Mononuclear cell (primary cell): ENCODE results near the gene FCSK. TPM values are rescaled to one million over a fixed set of nuclear protein-coding genes. Genes with fewer than 3 reads are reported as not detected.

ENCODE experiments used
- H3K27me3 ChIP-seq: 2 replicates; pipeline ENCODE4 v1.6.0; 2011; ENCODE audit warnings: low read length, control low read depth; ENCODE audit not compliant: insufficient read depth
- H3K4me1 ChIP-seq: 2 replicates; pipeline ENCODE4 v1.5.1; 2011; ENCODE audit warnings: mild to moderate bottlenecking, low read length, control low read depth; ENCODE audit not compliant: insufficient read depth
- H3K4me3 ChIP-seq: 2 replicates; pipeline ENCODE4 v1.5.1; 2011; ENCODE audit warnings: mild to moderate bottlenecking, low read length, moderate library complexity
- H3K9me3 ChIP-seq: 2 replicates; pipeline ENCODE4 v1.5.1; 2011; ENCODE audit warnings: low read depth, mild to moderate bottlenecking, control low read depth, low read length
- total RNA-seq: library from RNA; depleted of rRNA; stranded (reverse); fragments of >200 nt; gene quantifications from one replicate; pipeline ENCODE4 v1.2.3, GENCODE V29; 2012

Gene FCSK
- total RNA-seq, 1 donor: 9.2 TPM

DNA sequence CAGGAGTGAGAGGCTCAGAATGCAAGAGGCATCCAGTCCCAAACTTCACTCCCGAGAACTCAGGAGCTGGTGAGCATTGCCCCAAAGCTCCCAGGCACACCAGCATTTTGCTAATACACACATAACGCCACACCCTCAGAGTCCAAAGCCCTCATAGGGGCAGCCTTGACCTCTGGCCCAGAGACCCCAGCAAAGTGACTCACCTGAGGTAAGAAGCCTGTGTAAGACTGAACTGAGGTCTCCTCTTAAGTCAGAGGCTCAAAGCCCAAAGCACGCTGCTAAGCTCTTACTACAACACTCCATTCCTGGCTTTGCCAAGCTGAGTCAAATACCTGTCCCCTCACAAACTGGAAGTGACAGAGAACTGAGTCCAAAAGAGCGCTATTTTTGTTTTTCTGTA lies 31.9 kb upstream of the FCSK start:
- Histone ChIP-seq H3K4me3 (no peak overlapping the region), H3K4me1 (peaks cover 76% of the 10 kb centered on the region), H3K27me3 (no peaks in the 10 kb centered on the region), H3K9me3 (no peaks in the 10 kb centered on the region)

DNA sequence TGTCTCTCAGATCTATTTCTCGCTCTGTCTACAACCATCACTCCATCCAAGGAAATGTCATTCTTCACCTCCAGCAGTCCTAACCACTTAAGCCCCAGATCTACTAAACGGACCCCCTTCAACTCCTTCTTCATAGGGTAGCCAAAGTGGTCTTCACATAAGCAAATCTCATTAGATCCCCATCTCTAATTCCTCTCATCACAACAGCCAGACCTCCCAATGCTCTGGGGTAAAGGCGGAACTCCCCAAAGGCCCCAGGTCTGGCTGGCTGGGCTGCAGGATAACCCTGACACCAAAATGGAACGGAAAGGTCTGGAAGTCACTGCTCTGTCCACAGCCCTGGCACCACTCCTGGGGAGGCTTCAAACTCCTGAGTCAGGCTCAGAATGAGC lies 26.6 kb upstream of the FCSK start:
- Histone ChIP-seq H3K4me1 (peaks cover 88% of the 10 kb centered on the region), H3K4me3 (no peak overlapping the region), H3K9me3 (no peaks in the 10 kb centered on the region), H3K27me3 (no peaks in the 10 kb centered on the region)

DNA sequence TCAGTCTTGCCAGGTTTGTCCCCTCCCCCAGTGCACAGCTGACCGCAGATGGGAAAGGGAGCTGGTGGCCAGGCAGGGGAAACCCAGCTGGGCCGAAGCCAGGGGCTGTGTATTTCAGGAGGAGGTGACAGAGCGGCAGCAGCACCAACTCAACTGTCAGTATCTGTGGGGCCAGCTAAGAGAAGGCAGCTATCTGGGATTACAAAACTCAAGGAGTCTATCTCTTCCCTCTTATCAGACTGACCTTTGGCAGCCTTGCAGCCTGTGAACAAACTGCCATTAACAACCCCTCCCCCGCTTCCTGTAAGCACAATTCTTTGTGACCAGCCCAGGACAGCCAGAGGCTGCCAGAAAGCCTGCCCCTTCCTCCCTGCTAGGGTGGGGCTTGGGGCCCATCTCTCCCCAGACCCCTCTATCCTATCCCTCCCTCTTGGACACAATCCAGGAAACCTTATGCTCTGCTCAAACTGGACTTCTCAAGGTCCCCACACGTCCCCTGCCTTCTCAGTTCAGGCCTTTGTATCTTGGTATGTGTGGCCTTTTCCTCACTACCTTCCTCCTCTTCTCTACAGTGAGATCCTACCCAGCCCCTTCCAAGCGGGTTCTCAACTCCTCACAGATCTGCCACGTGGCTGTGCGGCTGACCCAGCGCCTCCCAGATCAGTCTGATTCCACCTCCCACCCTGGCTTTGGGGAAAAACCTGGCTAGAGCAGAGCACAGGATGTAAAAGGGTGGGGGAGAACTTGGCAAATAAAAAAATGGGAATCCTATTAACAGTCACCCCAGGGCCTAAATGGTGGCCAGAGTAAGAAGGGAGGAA lies 26.0 kb upstream of the FCSK start:
- Histone ChIP-seq H3K4me1 (peaks cover 88% of the 10 kb centered on the region), H3K27me3 (no peaks in the 10 kb centered on the region), H3K9me3 (no peaks in the 10 kb centered on the region), H3K4me3 (no peak overlapping the region)

DNA sequence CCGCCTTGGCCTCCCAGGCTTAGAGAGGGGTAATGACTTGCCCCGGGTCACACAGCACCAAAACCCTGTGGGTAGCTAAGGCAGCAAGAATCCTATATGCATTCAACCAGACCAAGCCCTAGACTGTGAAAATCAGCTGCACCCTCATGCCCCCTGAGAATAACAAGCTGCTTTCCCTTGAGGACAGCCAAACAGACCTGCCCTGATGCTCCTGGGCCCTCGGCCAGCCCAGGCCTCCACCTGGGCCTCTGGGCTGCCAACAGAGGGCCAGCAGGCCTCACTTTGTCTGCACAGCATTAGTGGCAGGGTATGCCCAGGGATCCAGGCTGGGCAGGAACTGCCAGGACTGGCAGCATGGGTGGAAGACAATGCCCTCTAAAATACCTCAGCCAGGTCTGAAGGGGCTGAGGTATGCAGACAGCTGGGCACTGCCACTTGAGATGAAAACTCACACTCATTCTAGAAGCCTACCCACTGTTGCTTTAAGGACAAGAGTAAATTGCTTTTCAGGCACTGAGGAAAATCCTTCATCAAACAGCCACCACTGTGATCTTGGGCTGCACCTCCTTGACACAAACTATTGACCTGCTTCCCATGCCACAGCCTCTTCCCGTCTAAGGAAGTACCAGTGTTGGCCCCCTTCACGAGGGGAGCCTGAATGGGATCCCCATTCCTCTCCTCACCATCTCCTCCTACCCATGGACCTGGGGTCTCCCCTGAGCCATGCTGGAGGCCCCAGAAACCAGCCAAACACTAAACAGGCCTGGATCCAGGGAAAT lies 24.3 kb upstream of the FCSK start:
- no peak overlapping the region for H3K4me3 ChIP-seq
- no peaks in the 10 kb centered on the region for H3K27me3 ChIP-seq
- no peaks in the 10 kb centered on the region for H3K9me3 ChIP-seq
- H3K4me1 ChIP-seq: peaks cover 94% of the 10 kb centered on the region

DNA sequence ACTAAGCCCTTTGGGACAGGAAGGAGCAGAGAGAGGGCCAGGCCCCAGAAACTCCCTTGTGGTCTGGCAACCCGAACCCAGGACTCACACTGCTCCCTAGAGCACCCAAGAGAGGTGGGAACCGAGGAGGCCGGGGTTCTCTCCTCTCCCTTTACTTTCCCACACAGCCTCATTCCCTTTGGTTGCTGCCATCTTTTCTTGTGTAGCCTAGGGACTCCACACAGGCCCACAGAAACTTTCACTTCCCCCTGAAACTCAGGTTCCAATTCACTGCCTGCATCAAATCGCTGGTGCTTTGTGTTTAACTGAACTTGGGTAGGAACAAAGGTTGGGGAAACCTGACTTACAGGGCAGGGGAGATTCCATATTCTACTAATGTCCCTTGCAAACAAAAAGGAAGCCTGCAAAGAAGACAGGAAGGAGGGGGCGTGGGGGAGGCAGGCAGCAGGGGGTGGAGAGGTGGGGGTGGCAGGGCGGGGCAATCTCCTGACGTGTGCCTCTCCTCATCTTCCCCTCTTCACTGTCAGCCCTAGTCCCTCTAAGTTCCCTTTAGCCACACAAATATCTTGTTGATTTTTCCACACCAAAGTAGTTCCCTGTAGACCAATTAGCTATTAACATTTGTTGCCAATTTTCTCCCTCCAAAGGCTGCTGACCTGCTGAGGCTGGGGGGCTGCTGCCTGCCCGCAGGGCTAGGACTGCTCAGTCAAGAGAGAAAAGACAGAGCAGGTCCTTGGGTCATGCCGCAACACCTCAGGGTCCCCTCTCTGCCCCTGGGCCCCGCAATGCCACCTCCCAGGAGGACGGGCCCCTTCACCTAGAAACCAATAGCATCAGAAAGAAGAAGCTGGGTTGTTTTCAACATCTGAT lies 23.5 kb upstream of the FCSK start:
- peaks cover 87% of the 10 kb centered on the region for H3K4me1 ChIP-seq
- no peaks in the 10 kb centered on the region for H3K27me3 ChIP-seq
- no peak overlapping the region for H3K4me3 ChIP-seq
- no peaks in the 10 kb centered on the region for H3K9me3 ChIP-seq

DNA sequence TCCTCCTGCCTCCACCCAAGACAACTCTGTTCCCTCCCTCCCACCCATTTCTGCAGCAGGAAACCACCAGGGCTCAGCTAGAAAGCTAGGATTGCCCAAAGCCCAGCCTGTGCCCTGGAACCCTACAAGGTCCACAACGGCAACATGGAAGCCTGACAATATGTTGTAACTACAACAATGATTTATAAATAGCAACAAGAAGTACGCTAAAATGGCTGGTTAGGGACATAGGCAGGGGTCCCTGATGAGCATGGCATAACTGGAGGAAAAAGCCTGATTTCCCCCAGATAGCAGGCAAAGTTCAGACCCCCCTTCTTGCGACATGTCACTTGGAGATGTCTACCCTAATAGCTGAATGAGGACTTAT lies 22.1 kb upstream of the FCSK start:
- Histone ChIP-seq H3K27me3 (no peaks in the 10 kb centered on the region), H3K4me1 (peaks cover 90% of the 10 kb centered on the region), H3K4me3 (no peak overlapping the region), H3K9me3 (no peaks in the 10 kb centered on the region)

DNA sequence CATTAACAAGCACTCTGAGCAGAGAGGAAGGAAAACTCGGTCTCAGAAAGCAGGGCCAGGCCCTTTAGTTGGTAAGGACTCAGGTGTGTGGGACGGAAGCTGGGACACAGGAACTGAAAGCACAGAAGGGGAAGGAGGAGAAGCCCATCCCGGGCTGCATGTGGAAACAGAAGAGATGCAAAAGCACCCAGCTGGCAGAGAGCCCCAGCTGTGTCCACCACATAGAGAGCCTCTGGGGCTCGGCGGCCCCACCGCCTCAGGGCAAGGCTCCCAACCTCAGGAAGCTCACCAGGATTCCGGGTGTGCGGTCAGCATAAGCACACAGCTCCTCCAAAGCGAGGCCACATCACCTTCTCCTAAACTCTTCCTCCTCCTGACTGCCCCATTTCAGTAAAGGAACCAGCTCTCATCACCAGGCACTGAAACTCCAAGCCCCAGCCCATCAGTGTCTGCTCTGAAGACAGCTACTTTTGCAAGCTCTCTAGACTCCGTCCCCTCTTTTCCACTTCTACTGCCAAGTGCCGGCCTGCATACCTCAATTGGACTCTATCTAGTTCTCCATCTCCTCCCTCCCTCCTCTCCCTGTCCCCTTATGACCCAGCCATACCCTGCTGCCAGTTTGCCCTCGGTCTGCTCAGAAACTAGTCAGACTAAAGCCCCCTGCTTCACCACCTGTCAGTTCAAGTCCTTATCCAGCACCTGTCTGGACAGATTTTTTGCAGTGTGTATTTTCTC lies 21.5 kb upstream of the FCSK start:
- H3K4me3 ChIP-seq: no peak overlapping the region
- peaks cover 90% of the 10 kb centered on the region for H3K4me1 ChIP-seq
- no peaks in the 10 kb centered on the region for H3K9me3 ChIP-seq
- H3K27me3 ChIP-seq: no peaks in the 10 kb centered on the region

DNA sequence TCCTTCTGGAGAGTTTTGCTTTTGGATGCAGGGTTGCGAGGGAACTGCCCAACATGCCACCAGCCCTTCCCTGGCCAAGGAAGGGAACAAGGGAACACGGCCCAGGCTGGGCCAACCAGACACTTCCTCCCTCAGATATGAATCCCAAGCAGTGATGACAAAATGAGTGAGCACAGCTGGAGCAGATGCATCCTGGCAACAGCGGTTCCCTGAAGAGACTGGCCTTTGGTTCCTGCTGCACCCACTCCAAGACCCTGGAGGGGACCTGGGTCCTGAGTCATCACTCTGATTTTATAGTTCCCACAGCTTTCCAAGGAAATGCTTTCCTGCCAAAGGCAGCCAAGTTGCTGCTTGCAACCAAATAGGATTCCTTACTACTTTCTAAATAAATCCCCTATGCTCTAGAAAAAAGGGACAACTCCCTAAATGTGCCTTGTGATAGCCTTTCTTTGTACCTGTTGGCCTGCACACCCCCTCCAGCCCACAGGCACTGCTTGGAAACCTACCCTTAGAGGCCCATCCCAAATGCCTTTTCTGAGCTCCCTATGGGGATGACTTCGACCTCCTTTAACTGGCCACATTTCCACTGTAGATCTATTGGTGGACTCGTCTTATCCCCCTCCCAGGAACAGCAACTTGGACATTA lies 20.8 kb upstream of the FCSK start:
- H3K27me3 ChIP-seq: no peaks in the 10 kb centered on the region

DNA sequence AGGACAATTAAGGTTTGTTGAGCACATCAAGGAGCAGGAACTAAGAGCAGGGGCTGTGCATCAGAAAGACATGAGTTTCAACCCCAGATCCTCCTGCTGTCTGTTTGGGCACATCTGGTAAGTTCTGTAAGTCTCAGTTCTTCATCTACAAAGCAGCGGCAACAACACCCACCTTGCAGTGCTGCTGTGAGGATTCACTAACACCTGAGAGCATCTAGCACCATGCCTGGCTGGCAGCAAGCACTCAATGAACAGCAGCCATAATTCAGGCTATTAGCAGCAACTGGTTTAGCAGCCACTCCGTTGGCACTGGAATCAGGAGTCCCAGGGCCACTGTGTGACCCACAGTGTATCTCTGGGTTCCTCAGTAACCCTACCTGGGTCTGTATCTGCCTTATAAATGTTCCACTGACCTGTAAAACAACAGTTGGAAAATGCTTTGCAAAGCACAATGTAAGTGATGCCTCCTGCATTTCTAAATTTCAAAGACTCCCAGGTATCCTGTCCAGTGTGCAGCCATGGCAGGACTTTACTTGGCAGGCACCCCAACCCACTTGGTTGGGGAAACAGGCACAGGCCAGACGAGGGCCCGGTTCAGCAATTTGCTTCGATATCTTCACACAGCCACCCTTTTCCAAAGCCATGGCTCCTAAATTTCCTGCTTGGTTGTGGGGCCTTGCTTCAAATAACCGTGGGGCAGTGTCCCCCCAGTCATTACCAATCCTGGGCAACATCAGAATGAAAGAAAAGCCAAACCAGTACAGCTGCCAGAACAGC lies 19.7 kb upstream of the FCSK start:
- peaks cover 81% of the 10 kb centered on the region for H3K4me1 ChIP-seq
- no peaks in the 10 kb centered on the region for H3K27me3 ChIP-seq
- no peaks in the 10 kb centered on the region for H3K9me3 ChIP-seq
- no peak overlapping the region for H3K4me3 ChIP-seq

More for the DNA sequence above, 20.8 kb upstream of the FCSK start:
- Histone ChIP-seq H3K4me1 (peaks cover 87% of the 10 kb centered on the region), H3K9me3 (no peaks in the 10 kb centered on the region), H3K4me3 (no peak overlapping the region)

DNA sequence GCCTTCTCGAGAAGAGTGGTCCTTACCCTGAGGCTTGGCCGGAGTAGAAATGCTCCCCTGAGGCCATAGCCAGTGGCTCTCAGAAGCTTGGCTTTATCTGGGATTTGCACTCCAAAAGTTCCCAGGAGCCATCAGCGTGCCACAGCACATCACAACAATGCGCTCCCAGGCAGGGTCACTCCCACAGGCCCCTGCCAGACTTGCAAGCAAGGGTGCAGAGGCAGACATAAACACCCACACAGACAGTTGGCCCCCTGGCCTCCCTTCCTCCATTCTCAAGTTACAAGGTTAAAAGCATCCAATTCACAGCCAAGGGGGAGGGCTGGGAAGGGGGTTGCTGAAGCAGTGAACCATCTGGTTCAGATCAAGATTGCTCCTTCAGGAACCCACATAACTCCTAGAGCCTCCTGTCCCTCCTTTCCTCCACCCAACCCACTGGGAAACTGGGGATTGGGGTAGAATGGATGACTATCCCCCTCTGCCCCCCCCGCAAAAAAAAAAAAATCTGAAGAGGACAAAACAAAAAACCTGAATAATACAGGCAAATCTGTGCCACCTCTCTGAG lies 17.3 kb upstream of the FCSK start:
- Histone ChIP-seq H3K4me3 (no peak overlapping the region), H3K9me3 (no peaks in the 10 kb centered on the region), H3K27me3 (no peaks in the 10 kb centered on the region), H3K4me1 (peaks cover 63% of the 10 kb centered on the region)

DNA sequence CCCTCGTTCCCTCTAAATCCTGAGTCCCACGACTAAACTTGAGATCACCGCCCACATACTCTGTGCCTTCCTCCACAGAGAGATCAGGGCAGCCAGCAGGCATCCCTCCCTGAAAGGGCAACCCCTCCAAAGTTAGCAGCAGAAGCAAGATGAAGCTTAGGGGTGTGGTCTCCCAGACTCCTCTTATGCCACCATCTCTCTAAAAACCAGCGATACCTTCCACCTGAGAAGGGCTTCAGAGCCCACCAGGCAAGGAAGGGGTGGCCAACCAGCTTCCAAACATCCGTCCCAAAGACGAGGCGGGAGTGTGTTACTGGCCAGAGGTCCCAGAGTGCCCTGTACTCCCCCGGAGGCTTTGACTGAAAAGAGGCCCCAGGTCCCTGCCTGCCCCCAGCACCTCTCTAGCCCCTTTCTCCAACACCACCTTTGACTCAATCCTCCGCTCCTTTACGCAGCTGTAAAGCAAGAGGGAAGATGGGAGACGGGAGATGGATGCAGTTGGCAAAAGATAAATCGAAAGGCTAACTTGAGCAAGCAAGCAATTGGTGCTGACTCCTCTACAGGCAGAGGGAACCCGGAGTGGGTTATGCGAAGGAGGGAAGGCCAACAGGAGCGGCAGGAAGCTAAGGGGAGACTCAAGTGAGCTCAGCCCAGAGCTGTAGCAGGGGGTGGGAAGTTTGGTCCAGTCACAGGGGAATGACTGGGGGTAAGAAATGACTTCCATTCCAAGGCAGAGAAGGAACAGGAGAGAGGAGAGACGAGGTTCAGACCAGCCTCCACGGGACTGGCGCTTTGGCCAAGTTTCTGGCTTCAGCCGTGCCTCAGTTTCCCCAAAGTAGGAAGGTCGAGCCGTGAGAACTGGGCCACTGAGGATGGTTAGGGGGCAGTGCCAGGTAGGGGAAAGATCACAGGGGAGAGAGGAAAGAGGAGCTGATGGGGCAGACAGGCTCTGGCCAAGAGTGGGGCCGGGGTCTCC lies 16.5 kb upstream of the FCSK start:
- no peaks in the 10 kb centered on the region for H3K9me3 ChIP-seq
- H3K4me1 ChIP-seq: peaks cover 55% of the 10 kb centered on the region
- H3K27me3 ChIP-seq: no peaks in the 10 kb centered on the region
- peak overlapping the region; percentile 52 for H3K4me3 ChIP-seq

DNA sequence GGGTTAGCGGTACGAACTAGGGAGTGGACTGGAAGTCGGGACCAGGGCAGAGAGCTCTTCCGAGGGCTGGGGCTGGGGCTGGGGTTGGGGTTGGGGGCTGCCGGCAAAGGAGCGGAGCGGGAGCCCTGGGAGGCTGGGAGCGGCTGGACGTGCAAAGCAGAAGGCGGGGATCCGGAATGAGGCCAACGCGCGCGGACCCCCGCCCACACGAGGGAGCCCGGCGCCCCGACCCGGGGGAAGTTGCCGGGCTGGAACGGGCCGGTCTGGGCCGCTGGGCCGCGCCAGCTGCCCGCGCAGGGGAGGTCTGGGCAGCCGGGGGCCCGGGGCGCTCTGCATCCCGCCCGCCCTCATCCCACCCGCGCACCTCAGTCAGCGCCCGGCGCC lies 15.8 kb upstream of the FCSK start:
- H3K4me1 ChIP-seq: peaks cover 48% of the 10 kb centered on the region
- no peaks in the 10 kb centered on the region for H3K9me3 ChIP-seq
- peak overlapping the region; percentile 52 for H3K4me3 ChIP-seq
- H3K27me3 ChIP-seq: no peaks in the 10 kb centered on the region
